ENCODE measurements around the gene EPHB6. TPM values are rescaled to one million over a fixed set of nuclear protein-coding genes. Genes with fewer than 3 reads are reported as not detected.

The EPHB6 gene
- total and polyA plus RNA-seq, 10 of the 15 experiments (the other 5 are each of a cell fraction or from before 2014, with no cell fraction given) = 0.06 to 1.3 (median 0.37) TPM; not detected in 2

- TF ChIP-seq ZBTB33 (IDR thresholded peaks at IDR 0.05) (no peak), PAX5 (IDR thresholded peaks at IDR 0.05; ENCODE audit: borderline replicate concordance, low read depth, low read length) (no peak), CHD2 (IDR thresholded peaks at IDR 0.05; ENCODE audit: borderline replicate concordance, low read depth, low read length) (no peak)
These were observed 35.3 kb upstream of the EPHB6 start (continued) for GRCh38 chr7:142819530-142819929.

- RAD21 ChIA-PET (ENCODE audit: unreplicated experiment) = no interaction called here
- no peak for ATAC-seq
- no peak for FAIRE-seq
- TF ChIP-seq FOXM1 (IDR thresholded peaks at IDR 0.05; ENCODE audit: low read depth, low read length) = no peak
- TF ChIP-seq EGR1 (IDR thresholded peaks at IDR 0.05; ENCODE audit: borderline replicate concordance in 1 of 2, low read depth in 2 of 2, low read length in 2 of 2) = no peak
- TF ChIP-seq SIN3A (IDR thresholded peaks at IDR 0.05; ENCODE audit: low read depth, low read length) = no peak
- TF ChIP-seq TBL1XR1 (IDR thresholded peaks at IDR 0.05; ENCODE audit: low read depth, low read length) = no peak
- TF ChIP-seq MYC (IDR thresholded peaks at IDR 0.05; ENCODE audit: insufficient read depth, insufficient read length, insufficient replicate concordance, low read length, severe bottlenecking) = no peak
- no peak for DNase-seq (ENCODE audit: low read depth, low spot score)
- no peak overlapping the region for H3K4me3 ChIP-seq
- H3K9me3 ChIP-seq (replicated peaks; ENCODE audit: control insufficient read depth, insufficient read depth, low read length) = peaks cover 2% of the 10 kb centered on the region; the same call in 2 of the 3 replicates
- H3K36me3 ChIP-seq (ENCODE audit: control insufficient read depth in 2 of 2, insufficient read depth in 2 of 2, low read length in 1 of 2) = no peaks in the 10 kb centered on the region
- 0% methylated on average over 1 of the region's 1 CpG for WGBS (ENCODE audit: insufficient coverage, insufficient replicate concordance, low lambda C conversion rate, missing lambda C conversion rate)
- no peaks in the 10 kb centered on the region for H3K27me3 ChIP-seq (replicated peaks in 1 of 2; ENCODE audit: control insufficient read depth in 2 of 2, insufficient read depth in 2 of 2, low read length in 1 of 2)
- in situ Hi-C loops (cut with MboI) = no loop called here
- intact Hi-C loops (cut with micrococcal nuclease; ENCODE audit: unreplicated experiment) = no loop called here
- no peak overlapping the region for H3K27ac ChIP-seq (ENCODE audit: control insufficient read depth, insufficient read depth)
- H3K4me2 ChIP-seq (ENCODE audit: control insufficient read depth, insufficient read depth) = no peak overlapping the region
- SMC1A ChIA-PET (ENCODE audit: uncharacterized antibody, unreplicated experiment) = interaction anchor here (0.9 kb wide), 2 partner anchors 9 kb away, joined by 3 read pairs; no protein-coding TSS in a partner anchor
- H4K20me1 ChIP-seq (ENCODE audit: control insufficient read depth, insufficient read depth) = no peaks in the 10 kb centered on the region
- no peaks in the 10 kb centered on the region for H3K4me1 ChIP-seq (ENCODE audit: control insufficient read depth, insufficient read depth, low read length)
- POLR2A ChIA-PET = no interaction called here
- H3K9ac ChIP-seq (ENCODE audit: control insufficient read depth, insufficient read depth, low read length) = no peak overlapping the region
- no peaks in the 10 kb centered on the region for H3K79me2 ChIP-seq (ENCODE audit: control insufficient read depth, insufficient read depth, low read length)
- no TSS peak for BruUV-seq (replicated peaks)
- CTCF ChIA-PET = interaction anchor here (1.0 to 2.1 kb wide), 4 partner anchors 10 to 13 kb away, joined by 4 to 14 read pairs (median 6); no protein-coding TSS in a partner anchor
- no peak overlapping the region for H2AFZ ChIP-seq (ENCODE audit: control insufficient read depth, low read depth, low read length)
These were observed 32.2 kb upstream of the EPHB6 start for GRCh38 chr7:142822714-142823113.
